H9 (cell line): ENCODE measurements around the gene HECW1. TPM values are rescaled to one million over a fixed set of nuclear protein-coding genes. Genes with fewer than 3 reads are reported as not detected.

ENCODE experiments used
- DNase-seq: peaks from one replicate; pipeline ENCODE4 v3.0.0-alpha.2; 2017
- H2AFZ ChIP-seq: one replicate; pipeline ENCODE4 v1.6.1; 2013; ENCODE audit warnings: mild to moderate bottlenecking, low read length, control low read depth, moderate library complexity
- H2AK5ac ChIP-seq: 2 replicates; pipeline ENCODE4 v1.6.1; 2013; ENCODE audit warnings: low read length, control low read depth, mixed read lengths; ENCODE audit not compliant: insufficient read length
- H2BK120ac ChIP-seq: one replicate; pipeline ENCODE4 v1.6.1; 2013; ENCODE audit warnings: low read depth, mild to moderate bottlenecking, low read length, control low read depth, inconsistent platforms; ENCODE audit not compliant: poor library complexity, severe bottlenecking
- H2BK12ac ChIP-seq: 2 replicates; pipeline ENCODE4 v1.6.1; 2013; ENCODE audit warnings: low read length, control low read depth, mixed read lengths, low read depth; ENCODE audit not compliant: insufficient read length
- H2BK15ac ChIP-seq: 2 replicates; pipeline ENCODE4 v1.6.1; 2013; ENCODE audit warnings: low read depth, low read length, control low read depth
- H2BK20ac ChIP-seq: one replicate; pipeline ENCODE4 v1.6.1; 2013; ENCODE audit warnings: low read depth, mild to moderate bottlenecking, low read length, control low read depth, inconsistent platforms; ENCODE audit not compliant: poor library complexity, severe bottlenecking
- H2BK5ac ChIP-seq: 2 replicates; pipeline ENCODE4 v1.6.1; 2013; ENCODE audit warnings: low read length, control low read depth, mixed read lengths; ENCODE audit not compliant: insufficient read length
- H3K14ac ChIP-seq: 2 replicates; pipeline ENCODE4 v1.6.1; 2013; ENCODE audit warnings: low read length, control low read depth; ENCODE audit not compliant: insufficient read depth
- H3K18ac ChIP-seq: 2 replicates; pipeline ENCODE4 v1.6.1; 2013; ENCODE audit warnings: low read depth, mild to moderate bottlenecking, mixed read lengths, low read length, control low read depth; ENCODE audit not compliant: insufficient read length
- H3K23ac ChIP-seq: 2 replicates; pipeline ENCODE4 v1.6.1; 2013; ENCODE audit warnings: low read length, control low read depth, mixed read lengths, low read depth; ENCODE audit not compliant: insufficient read length
- H3K23me2 ChIP-seq: 2 replicates; pipeline ENCODE4 v1.6.1; 2013; ENCODE audit warnings: low read depth, mild to moderate bottlenecking, mixed read lengths, low read length, control low read depth; ENCODE audit not compliant: insufficient read length, poor library complexity, severe bottlenecking
- H3K27ac ChIP-seq: 2 replicates; pipeline ENCODE4 v1.5.1; 2013; ENCODE audit warnings: low read length, control low read depth, mixed read lengths, low read depth; ENCODE audit not compliant: insufficient read length
- H3K27me3 ChIP-seq: 2 replicates; pipeline ENCODE4 v1.6.1; 2013; ENCODE audit warnings: low read length, control low read depth, inconsistent platforms; ENCODE audit not compliant: insufficient read depth
- H3K4ac ChIP-seq: 2 replicates; pipeline ENCODE4 v1.6.1; 2013; ENCODE audit warnings: low read depth, mild to moderate bottlenecking, control low read depth, inconsistent platforms, low read length, moderate library complexity
- H3K4me1 ChIP-seq: 2 replicates; pipeline ENCODE4 v1.6.1; 2013; ENCODE audit warnings: low read length, control low read depth, inconsistent platforms; ENCODE audit not compliant: insufficient read depth
- H3K4me2 ChIP-seq: 2 replicates; pipeline ENCODE4 v1.6.1; 2013; ENCODE audit warnings: low read length, control low read depth, mixed read lengths; ENCODE audit not compliant: insufficient read length, insufficient read depth
- H3K56ac ChIP-seq: 2 replicates; pipeline ENCODE4 v1.6.1; 2013; ENCODE audit warnings: low read depth, mild to moderate bottlenecking, mixed read lengths, low read length, control low read depth; ENCODE audit not compliant: insufficient read length
- H3K79me1 ChIP-seq: 2 replicates; pipeline ENCODE4 v1.6.1; 2013; ENCODE audit warnings: low read depth, mild to moderate bottlenecking, moderate library complexity, low read length, control low read depth, inconsistent platforms; ENCODE audit not compliant: insufficient read depth, poor library complexity, severe bottlenecking
- H3K79me2 ChIP-seq: 2 replicates; pipeline ENCODE4 v1.6.1; 2013; ENCODE audit warnings: low read length, control low read depth, inconsistent platforms; ENCODE audit not compliant: insufficient read depth
- H3K9ac ChIP-seq: 2 replicates; pipeline ENCODE4 v1.6.1; 2013; ENCODE audit warnings: low read length, control low read depth, mixed read lengths; ENCODE audit not compliant: insufficient read length; ENCODE audit errors: extremely low read depth
- H3K9me3 ChIP-seq: one replicate; pipeline ENCODE4 v1.6.1; 2013; ENCODE audit warnings: low read depth, low read length, inconsistent platforms; ENCODE audit not compliant: control insufficient read depth
- H3T11ph ChIP-seq: one replicate; pipeline ENCODE4 v1.6.1; 2013; ENCODE audit warnings: mild to moderate bottlenecking, low read length, control low read depth, inconsistent platforms
- H4K20me1 ChIP-seq: one replicate; pipeline ENCODE4 v1.6.1; 2013; ENCODE audit not compliant: control insufficient read depth, insufficient read length, insufficient read depth
- H4K5ac ChIP-seq: 2 replicates; pipeline ENCODE4 v1.6.1; 2013; ENCODE audit warnings: low read depth, mild to moderate bottlenecking, mixed read lengths, low read length, control low read depth; ENCODE audit not compliant: insufficient read length
- H4K8ac ChIP-seq: replicated peaks from 2 replicates; pipeline ENCODE4 v1.6.1; 2013; ENCODE audit warnings: low read length, control low read depth, mixed read lengths, low read depth; ENCODE audit not compliant: insufficient read length
- H4K91ac ChIP-seq: 2 replicates; pipeline ENCODE4 v1.6.1; 2013; ENCODE audit warnings: low read depth, mild to moderate bottlenecking, moderate library complexity, mixed read lengths, low read length, control low read depth; ENCODE audit not compliant: insufficient read length
- H3K27ac Mint-ChIP-seq, 3 experiments: 2 replicates in 2 of 3; 3 replicates in 1 of 3; pipeline ENCODE4 v1.8.0; 2020 to 2021; ENCODE audit warnings: mixed read lengths in 3 of 3, mild to moderate bottlenecking in 1 of 3, moderate library complexity in 1 of 3
- H3K27me3 Mint-ChIP-seq: 2 replicates; pipeline ENCODE4 v1.8.0; 2021; ENCODE audit warnings: low read depth, mild to moderate bottlenecking, moderate library complexity, mixed read lengths
- H3K36me3 Mint-ChIP-seq, 3 experiments: 2 replicates in 2 of 3; 3 replicates in 1 of 3; pipeline ENCODE4 v1.8.0; 2020 to 2021; ENCODE audit warnings: low read depth in 3 of 3, mixed read lengths in 3 of 3; ENCODE audit not compliant: insufficient read depth in 1 of 3
- H3K4me1 Mint-ChIP-seq, 2 experiments: 2 replicates each; pipeline ENCODE4 v1.8.0; 2020; ENCODE audit warnings: mixed read lengths in 2 of 2
- H3K4me3 Mint-ChIP-seq, 2 experiments: 2 replicates in 1 of 2; 3 replicates in 1 of 2; pipeline ENCODE4 v1.8.0; 2020 to 2021; ENCODE audit warnings: mild to moderate bottlenecking in 2 of 2, mixed read lengths in 2 of 2, moderate library complexity in 1 of 2
- H3K9me3 Mint-ChIP-seq, 2 experiments: 2 replicates in 1 of 2; 3 replicates in 1 of 2; pipeline ENCODE4 v1.8.0; 2020; ENCODE audit warnings: mild to moderate bottlenecking in 2 of 2, mixed read lengths in 2 of 2, moderate library complexity in 1 of 2
- CTCF ChIP-seq: fragments of 200-600 bp; sonication (generic); conservative IDR thresholded peaks from 3 replicates; pipeline ENCODE4 v1.8.0; 2021; ENCODE audit warnings: antibody characterized with exemption, mild to moderate bottlenecking
- WGBS: extraction: QIAGEN DNeasy Blood & Tissue Kit; methylation state at CpG from one replicate; pipeline ENCODE4 v1.1.7; 2013; ENCODE audit warnings: missing lambda C conversion rate, low lambda C conversion rate, mixed read lengths; ENCODE audit not compliant: insufficient read length; ENCODE audit errors: extremely low coverage; 5-methylcytosine and 5-hydroxymethylcytosine counted together
- total RNA-seq: library from RNA; stranded (reverse); gene quantifications from 2 replicates; pipeline ENCODE4 v1.2.1, GENCODE V29; 2021

HECW1 gene
- total RNA-seq, 1 experiment from 2014 or later, result 5.0 TPM

GRCh38 chr7:43405948-43406347 lies 293.5 kb downstream of the HECW1 start:
- Histone ChIP-seq H3K27me3 (no peaks in the 10 kb centered on the region), H3K79me1 (no peaks in the 10 kb centered on the region), H3K18ac (no peak overlapping the region), H4K20me1 (no peaks in the 10 kb centered on the region), H3K4me1 (peaks cover 2% of the 10 kb centered on the region; the same call in 1 of the 2 replicates), H2BK5ac (no peak overlapping the region), H2BK20ac (no peak overlapping the region), H2AFZ (no peak overlapping the region), H2AK5ac (no peak overlapping the region), H3K56ac (no peak overlapping the region), H3K23me2 (no peaks in the 10 kb centered on the region), H3K9me3 (no peaks in the 10 kb centered on the region), H3K4me2 (no peak overlapping the region), H3K27ac (no peak overlapping the region), H2BK15ac (no peak overlapping the region), H3K23ac (no peak overlapping the region), H3T11ph (no peak overlapping the region), H4K8ac (no peak overlapping the region), H2BK12ac (no peak overlapping the region), H4K5ac (no peak overlapping the region), H3K14ac (no peak overlapping the region), H3K79me2 (no peaks in the 10 kb centered on the region), H2BK120ac (no peak overlapping the region), H4K91ac (no peak overlapping the region), H3K4ac (no peak overlapping the region), H3K9ac (no peak overlapping the region)
- TF ChIP-seq CTCF, result no peak
- no peak for DNase-seq
- Mint-ChIP-seq H3K4me3 (no peak overlapping the region), H3K36me3 (peaks cover 0 to 3% (median 3%) of the 10 kb centered on the region in 3 experiments; a peak in 5 of 7 replicates), H3K9me3 (peaks cover 0 to under 1% of the 10 kb centered on the region in 2 experiments; a peak in 2 of 5 replicates), H3K27ac (no peak overlapping the region), H3K4me1 (peaks cover 24 to 27% of the 10 kb centered on the region in 2 experiments), H3K27me3 (peaks cover 2% of the 10 kb centered on the region; the same call in 1 of the 2 replicates)
- WGBS, result no CpG with 5 or more reads among the region's 2 CpGs
